ENCODE results near the gene GAS6. TPM values are rescaled to one million over a fixed set of nuclear protein-coding genes. Genes with fewer than 3 reads are reported as not detected.
A peak's percentile ranks its signal among the peaks of the same experiment; 100 is the strongest.

The GAS6 gene
- total and polyA plus RNA-seq, 2 donors (not counting 1 experiment from before 2014, with no cell fraction given), result 227 to 301 TPM

DNA sequence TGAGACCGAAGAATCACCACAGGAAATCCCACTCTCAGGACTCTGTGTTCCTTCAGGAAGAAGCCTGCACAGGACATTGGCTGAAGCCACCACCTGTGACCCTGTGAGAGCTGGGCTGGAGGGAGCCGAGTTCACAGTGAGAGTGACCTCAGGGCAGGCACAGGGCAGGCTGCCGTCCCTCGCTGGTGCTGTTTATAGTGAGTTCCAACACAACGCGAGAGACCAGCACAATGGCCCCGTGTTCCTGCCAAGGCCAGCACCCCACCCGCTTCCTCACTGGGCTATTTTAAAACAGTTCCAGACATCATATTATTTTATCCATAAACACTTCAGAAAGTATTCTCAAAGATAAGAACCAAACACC lies 18.4 kb upstream of the GAS6 start:
- H3K9ac ChIP-seq (ENCODE audit: insufficient read depth, low read length), result no peak overlapping the region
- no peak overlapping the region for H3K4me2 ChIP-seq (ENCODE audit: extremely low read depth, insufficient read depth, low read length)
- peak overlapping the region; percentile 6 for H2AFZ ChIP-seq (ENCODE audit: low read length)
- no peaks in the 10 kb centered on the region for H3K79me2 ChIP-seq (ENCODE audit: control insufficient read depth, insufficient read depth, low read length)
- TF ChIP-seq, protein P1, sequence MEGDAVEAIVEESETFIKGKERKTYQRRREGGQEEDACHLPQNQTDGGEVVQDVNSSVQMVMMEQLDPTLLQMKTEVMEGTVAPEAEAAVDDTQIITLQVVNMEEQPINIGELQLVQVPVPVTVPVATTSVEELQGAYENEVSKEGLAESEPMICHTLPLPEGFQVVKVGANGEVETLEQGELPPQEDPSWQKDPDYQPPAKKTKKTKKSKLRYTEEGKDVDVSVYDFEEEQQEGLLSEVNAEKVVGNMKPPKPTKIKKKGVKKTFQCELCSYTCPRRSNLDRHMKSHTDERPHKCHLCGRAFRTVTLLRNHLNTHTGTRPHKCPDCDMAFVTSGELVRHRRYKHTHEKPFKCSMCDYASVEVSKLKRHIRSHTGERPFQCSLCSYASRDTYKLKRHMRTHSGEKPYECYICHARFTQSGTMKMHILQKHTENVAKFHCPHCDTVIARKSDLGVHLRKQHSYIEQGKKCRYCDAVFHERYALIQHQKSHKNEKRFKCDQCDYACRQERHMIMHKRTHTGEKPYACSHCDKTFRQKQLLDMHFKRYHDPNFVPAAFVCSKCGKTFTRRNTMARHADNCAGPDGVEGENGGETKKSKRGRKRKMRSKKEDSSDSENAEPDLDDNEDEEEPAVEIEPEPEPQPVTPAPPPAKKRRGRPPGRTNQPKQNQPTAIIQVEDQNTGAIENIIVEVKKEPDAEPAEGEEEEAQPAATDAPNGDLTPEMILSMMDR (conservative IDR thresholded peaks at IDR 0.05 in 1 of 2, IDR thresholded peaks at IDR 0.05 in 1 of 2; ENCODE audit: low read depth in 1 of 2, low read length in 2 of 2), result no peak
- no peak for TF ChIP-seq EZH2 (IDR thresholded peaks at IDR 0.05; ENCODE audit: low read length, missing control alignments)
- no peak overlapping the region for H3K4me3 ChIP-seq (replicated peaks in 1 of 4; ENCODE audit: control extremely low read depth in 1 of 4, insufficient read depth in 1 of 4, low read depth in 3 of 4, low read length in 4 of 4)
- H3K27ac ChIP-seq (ENCODE audit: insufficient read depth, low read length), result no peak overlapping the region
- H3K27me3 ChIP-seq (ENCODE audit: control insufficient read depth, insufficient read depth, low read length), result no peaks in the 10 kb centered on the region
- DNase-seq (ENCODE audit: low read depth in 2 of 2), result no peak
- no peaks in the 10 kb centered on the region for H3K9me3 ChIP-seq (ENCODE audit: control insufficient read depth, insufficient read depth, low read depth, low read length)
- H3K4me1 ChIP-seq (ENCODE audit: control insufficient read depth, extremely low read depth, insufficient read depth, low read length), result peaks cover 6% of the 10 kb centered on the region
- H4K20me1 ChIP-seq (ENCODE audit: control insufficient read depth, extremely low read depth, insufficient read depth, low read length), result no peaks in the 10 kb centered on the region
- no peaks in the 10 kb centered on the region for H3K36me3 ChIP-seq (ENCODE audit: control insufficient read depth, insufficient read depth, low read length)

DNA sequence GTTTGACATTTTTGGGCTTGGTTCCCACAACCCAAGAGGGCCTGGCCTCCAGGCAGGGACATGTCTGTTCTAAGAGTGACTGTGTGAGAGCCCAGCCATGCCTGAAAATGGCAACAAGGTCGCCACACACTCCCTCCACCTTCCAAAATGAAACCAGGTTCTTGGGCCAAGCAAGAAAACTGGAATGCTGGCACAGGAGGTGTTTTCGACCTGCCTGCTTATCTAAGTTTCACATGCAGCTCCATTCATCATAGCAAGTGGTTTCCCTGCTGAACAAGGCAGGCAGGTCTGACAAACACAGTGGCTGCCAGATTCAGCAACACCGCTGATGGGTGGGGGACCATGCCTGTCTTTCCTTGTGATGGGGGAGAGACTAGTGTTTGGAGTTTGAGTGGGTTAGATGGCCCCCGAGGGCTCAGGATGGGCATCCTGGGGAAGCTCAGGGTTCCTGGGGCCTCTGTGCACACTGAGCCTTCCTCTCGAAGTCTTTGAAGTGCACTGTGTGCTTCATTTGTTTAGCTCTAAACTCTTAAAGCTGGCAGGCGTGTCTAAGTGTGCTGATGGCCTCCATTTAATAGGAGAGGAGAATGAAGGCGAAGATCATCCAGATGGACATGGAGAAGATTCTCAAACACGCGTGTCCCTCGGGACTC lies 17.9 kb upstream of the GAS6 start:
- Histone ChIP-seq H3K27ac (ENCODE audit: insufficient read depth, low read length) (no peak overlapping the region), H3K9me3 (ENCODE audit: control insufficient read depth, insufficient read depth, low read depth, low read length) (no peaks in the 10 kb centered on the region), H3K4me1 (ENCODE audit: control insufficient read depth, extremely low read depth, insufficient read depth, low read length) (peaks cover 6% of the 10 kb centered on the region), H3K79me2 (ENCODE audit: control insufficient read depth, insufficient read depth, low read length) (no peaks in the 10 kb centered on the region), H3K9ac (ENCODE audit: insufficient read depth, low read length) (no peak overlapping the region), H3K4me3 (replicated peaks in 1 of 4; ENCODE audit: control extremely low read depth in 1 of 4, insufficient read depth in 1 of 4, low read depth in 3 of 4, low read length in 4 of 4) (no peak overlapping the region), H3K4me2 (ENCODE audit: extremely low read depth, insufficient read depth, low read length) (no peak overlapping the region), H3K27me3 (ENCODE audit: control insufficient read depth, insufficient read depth, low read length) (no peaks in the 10 kb centered on the region), H3K36me3 (ENCODE audit: control insufficient read depth, insufficient read depth, low read length) (no peaks in the 10 kb centered on the region), H2AFZ (ENCODE audit: low read length) (peak overlapping the region; percentile 6), H4K20me1 (ENCODE audit: control insufficient read depth, extremely low read depth, insufficient read depth, low read length) (no peaks in the 10 kb centered on the region)
- peak in 1 of 2 donors; percentile 57 for DNase-seq (ENCODE audit: low read depth in 2 of 2)
- TF ChIP-seq, protein P1 (conservative IDR thresholded peaks at IDR 0.05 in 1 of 2, IDR thresholded peaks at IDR 0.05 in 1 of 2; ENCODE audit: low read depth in 1 of 2, low read length in 2 of 2), result no peak

DNA sequence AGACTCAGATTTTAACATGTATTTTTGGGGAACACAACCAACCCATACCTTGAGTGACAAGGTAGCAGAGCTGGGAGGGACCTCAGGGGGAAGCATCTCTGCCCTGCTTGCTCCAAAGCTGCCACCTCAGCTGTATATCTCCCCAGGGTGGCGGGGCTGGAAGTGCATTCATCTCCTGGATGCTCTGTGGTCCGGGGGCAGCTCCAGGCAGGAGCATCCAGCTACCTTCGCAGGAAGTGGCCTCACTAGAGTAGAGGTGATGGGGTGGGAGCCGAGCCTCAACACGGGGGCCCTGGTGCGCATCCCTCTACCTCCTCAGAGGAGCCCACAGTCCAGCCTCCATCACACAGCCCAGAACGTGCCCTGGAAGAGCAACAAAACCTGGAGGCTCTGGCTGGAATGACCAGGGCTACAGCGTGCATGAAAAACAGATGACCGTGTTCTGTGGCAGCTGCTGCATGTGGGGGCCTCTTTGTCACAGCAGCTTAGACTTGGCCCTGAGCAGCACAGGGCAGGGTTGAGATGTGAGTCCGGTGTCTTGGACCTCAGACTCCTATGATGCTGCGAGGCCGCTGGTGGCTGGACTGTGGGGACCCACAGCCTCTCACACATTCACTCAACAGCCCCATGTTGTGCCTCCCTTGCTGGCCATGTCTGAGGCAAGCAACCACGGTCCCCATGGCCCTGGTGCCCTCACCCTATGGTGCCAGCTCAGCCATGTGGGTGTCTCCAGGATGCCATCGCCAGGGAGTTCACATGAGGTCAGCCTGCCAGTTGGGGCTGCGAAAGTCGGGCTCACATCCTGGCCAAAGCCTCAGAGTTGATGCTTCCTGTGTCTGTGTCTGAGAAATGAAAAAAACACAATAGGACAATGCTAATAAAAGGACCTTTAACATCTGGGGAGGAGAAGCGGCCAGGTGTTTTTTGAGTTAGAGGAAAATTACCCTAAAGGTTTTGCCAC lies 17.1 kb upstream of the GAS6 start:
- Histone ChIP-seq H3K27me3 (ENCODE audit: control insufficient read depth, insufficient read depth, low read length) (no peaks in the 10 kb centered on the region), H3K4me3 (replicated peaks in 1 of 4; ENCODE audit: control extremely low read depth in 1 of 4, insufficient read depth in 1 of 4, low read depth in 3 of 4, low read length in 4 of 4) (no peak overlapping the region), H2AFZ (ENCODE audit: low read length) (no peak overlapping the region), H3K4me2 (ENCODE audit: extremely low read depth, insufficient read depth, low read length) (no peak overlapping the region), H3K27ac (ENCODE audit: insufficient read depth, low read length) (no peak overlapping the region), H3K36me3 (ENCODE audit: control insufficient read depth, insufficient read depth, low read length) (no peaks in the 10 kb centered on the region), H4K20me1 (ENCODE audit: control insufficient read depth, extremely low read depth, insufficient read depth, low read length) (no peaks in the 10 kb centered on the region), H3K79me2 (ENCODE audit: control insufficient read depth, insufficient read depth, low read length) (no peaks in the 10 kb centered on the region), H3K9me3 (ENCODE audit: control insufficient read depth, insufficient read depth, low read depth, low read length) (no peaks in the 10 kb centered on the region), H3K9ac (ENCODE audit: insufficient read depth, low read length) (no peak overlapping the region), H3K4me1 (ENCODE audit: control insufficient read depth, extremely low read depth, insufficient read depth, low read length) (peaks cover 6% of the 10 kb centered on the region)
- no peak for DNase-seq (ENCODE audit: low read depth in 2 of 2)
- TF ChIP-seq, protein P1 (conservative IDR thresholded peaks at IDR 0.05 in 1 of 2, IDR thresholded peaks at IDR 0.05 in 1 of 2; ENCODE audit: low read depth in 1 of 2, low read length in 2 of 2), result no peak
- no peak for TF ChIP-seq EZH2 (IDR thresholded peaks at IDR 0.05; ENCODE audit: low read length, missing control alignments)
